22Rv1 (cell line): ENCODE measurements around the gene ZGRF1.

Experiments used
- ZFX ChIP-seq: fragments of 450-650 bp; IDR thresholded peaks from 2 replicates; pipeline ENCODE4 v1.6.1; 2017; ENCODE audit warnings: antibody characterized with exemption, borderline replicate concordance
- TF ChIP-seq, protein P1 (sequence below): fragments of 450-650 bp; IDR thresholded peaks from 2 replicates; pipeline ENCODE4 v1.5.1; 2017; ENCODE audit warnings: mild to moderate bottlenecking

DNA sequence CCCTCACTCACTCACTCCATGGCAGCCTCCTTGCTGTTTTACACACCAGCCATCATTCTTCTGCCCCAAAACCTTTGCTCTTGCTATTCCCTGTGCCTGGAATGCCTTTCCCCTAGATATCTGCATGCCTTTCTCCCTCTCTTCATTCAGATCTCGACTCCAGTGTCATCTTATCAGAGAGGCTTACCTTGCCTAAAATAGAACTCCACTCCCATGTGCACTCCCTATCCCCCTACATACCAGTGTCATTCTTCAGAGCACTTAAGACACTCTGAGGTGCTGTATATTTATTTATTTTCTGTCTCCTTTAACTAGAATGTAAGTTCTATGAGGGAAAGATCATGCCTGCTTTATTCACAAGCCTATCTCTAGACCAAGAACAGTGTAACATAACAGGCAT lies 45.1 kb downstream of the ZGRF1 start:
- TF ChIP-seq, protein P1, sequence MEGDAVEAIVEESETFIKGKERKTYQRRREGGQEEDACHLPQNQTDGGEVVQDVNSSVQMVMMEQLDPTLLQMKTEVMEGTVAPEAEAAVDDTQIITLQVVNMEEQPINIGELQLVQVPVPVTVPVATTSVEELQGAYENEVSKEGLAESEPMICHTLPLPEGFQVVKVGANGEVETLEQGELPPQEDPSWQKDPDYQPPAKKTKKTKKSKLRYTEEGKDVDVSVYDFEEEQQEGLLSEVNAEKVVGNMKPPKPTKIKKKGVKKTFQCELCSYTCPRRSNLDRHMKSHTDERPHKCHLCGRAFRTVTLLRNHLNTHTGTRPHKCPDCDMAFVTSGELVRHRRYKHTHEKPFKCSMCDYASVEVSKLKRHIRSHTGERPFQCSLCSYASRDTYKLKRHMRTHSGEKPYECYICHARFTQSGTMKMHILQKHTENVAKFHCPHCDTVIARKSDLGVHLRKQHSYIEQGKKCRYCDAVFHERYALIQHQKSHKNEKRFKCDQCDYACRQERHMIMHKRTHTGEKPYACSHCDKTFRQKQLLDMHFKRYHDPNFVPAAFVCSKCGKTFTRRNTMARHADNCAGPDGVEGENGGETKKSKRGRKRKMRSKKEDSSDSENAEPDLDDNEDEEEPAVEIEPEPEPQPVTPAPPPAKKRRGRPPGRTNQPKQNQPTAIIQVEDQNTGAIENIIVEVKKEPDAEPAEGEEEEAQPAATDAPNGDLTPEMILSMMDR = no peak
- TF ChIP-seq ZFX = no peak
